Measurements from ENCODE around the gene BAX. TPM values are rescaled to one million over a fixed set of nuclear protein-coding genes. Genes with fewer than 3 reads are reported as not detected.

Gene BAX
- total and polyA plus RNA-seq, 2 donors (not counting 1 experiment from before 2014, with no cell fraction given), result 95.3 to 109 TPM

GRCh38 chr19:49009828-49010227 is 55.2 kb downstream of the BAX start:
- 97% methylated on average over 18 of the region's 18 CpGs for WGBS (ENCODE audit: insufficient coverage)
- Mint-ChIP-seq H3K27ac (no peak overlapping the region), H3K9me3 (ENCODE audit: insufficient read depth) (no peaks in the 10 kb centered on the region), H3K4me3 (no peak overlapping the region), H3K27me3 (no peaks in the 10 kb centered on the region), H3K4me1 (no peaks in the 10 kb centered on the region)
- H3K4me2 ChIP-seq (replicated peaks; ENCODE audit: low read depth, low read length, poor library complexity, severe bottlenecking), result no peak overlapping the region
- no peaks in the 10 kb centered on the region for H3K27me3 ChIP-seq (replicated peaks in 1 of 4; ENCODE audit: control extremely low read depth in 1 of 4, control insufficient read depth in 3 of 4, insufficient read depth in 4 of 4, low read length in 3 of 4)
- peaks cover 0 to 54% of the 10 kb centered on the region in 2 experiments for H3K36me3 ChIP-seq (replicated peaks in 1 of 2; ENCODE audit: control extremely low read depth in 1 of 2, control insufficient read depth in 1 of 2, extremely low read depth in 1 of 2, insufficient read depth in 2 of 2, low read length in 1 of 2)
- H3K9me3 ChIP-seq (ENCODE audit: control extremely low read depth in 1 of 3, control insufficient read depth in 2 of 3, insufficient read depth in 1 of 3, low read length in 2 of 3), result no peaks in the 10 kb centered on the region
- ATAC-seq (ENCODE audit: low read depth) (no peak), DNase-seq (no peak)
- H4K20me1 ChIP-seq (ENCODE audit: control insufficient read depth, insufficient read depth, low read length, poor library complexity, severe bottlenecking), result no peaks in the 10 kb centered on the region
- no peak for TF ChIP-seq CTCF (IDR thresholded peaks at IDR 0.05)
- TF ChIP-seq EZH2 (IDR thresholded peaks at IDR 0.05; ENCODE audit: borderline replicate concordance, insufficient read depth, low read depth, low read length, poor library complexity, severe bottlenecking), result no peak
- no peak overlapping the region for H3K9ac ChIP-seq (ENCODE audit: low read length)
- no peak overlapping the region for H3K27ac ChIP-seq (ENCODE audit: low read length in 2 of 2)
- ChIA-PET POLR2A (no interaction called here), CTCF (interaction anchor here (2.7 kb wide), 1 partner anchor 10 kb away, joined by 10 read pairs; no protein-coding TSS in a partner anchor)
- no peak overlapping the region for H3K4me3 ChIP-seq (ENCODE audit: control extremely low read depth in 1 of 5, extremely low read depth in 1 of 5, insufficient read depth in 1 of 5, low read depth in 2 of 5, low read length in 4 of 5)
- H3K79me2 ChIP-seq (ENCODE audit: control insufficient read depth, insufficient read depth, low read length), result no peaks in the 10 kb centered on the region
- H3K4me1 ChIP-seq (ENCODE audit: control insufficient read depth in 2 of 2, insufficient read depth in 2 of 2, low read length in 2 of 2), result no peaks in the 10 kb centered on the region
- intact Hi-C loops (cut with micrococcal nuclease), result no loop called here
- H2AFZ ChIP-seq (ENCODE audit: insufficient read depth, low read depth, low read length, poor library complexity, severe bottlenecking), result no peak overlapping the region

DNA sequence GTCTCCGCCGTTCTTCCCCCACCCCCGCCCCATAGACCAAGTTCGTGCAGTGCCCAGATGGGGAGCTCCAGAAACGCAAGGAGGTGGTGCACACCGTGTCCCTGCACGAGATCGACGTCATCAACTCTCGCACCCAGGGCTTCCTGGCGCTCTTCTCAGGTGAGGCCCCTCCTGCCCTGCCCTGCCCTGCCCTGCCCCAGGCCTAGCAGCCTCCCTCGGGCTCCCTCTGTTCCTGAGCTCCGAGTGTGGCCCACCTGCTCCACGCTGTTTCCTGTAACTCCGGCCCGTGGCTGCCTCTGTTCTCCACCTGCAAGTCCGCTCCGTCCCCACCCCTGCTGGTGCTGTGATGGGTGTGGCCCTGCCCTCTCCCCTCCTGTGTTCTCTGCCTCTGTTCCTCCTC is 55.8 kb downstream of the BAX start:
- no peak for DNase-seq
- H3K36me3 ChIP-seq (replicated peaks in 1 of 2; ENCODE audit: control extremely low read depth in 1 of 2, control insufficient read depth in 1 of 2, extremely low read depth in 1 of 2, insufficient read depth in 2 of 2, low read length in 1 of 2), result peaks cover 0 to 49% of the 10 kb centered on the region in 2 experiments
- H3K27ac Mint-ChIP-seq, result no peak overlapping the region
- H3K27me3 Mint-ChIP-seq, result no peaks in the 10 kb centered on the region
- H3K27ac ChIP-seq (ENCODE audit: low read length in 2 of 2), result no peak overlapping the region
- H3K27me3 ChIP-seq (replicated peaks in 1 of 4; ENCODE audit: control extremely low read depth in 1 of 4, control insufficient read depth in 3 of 4, insufficient read depth in 4 of 4, low read length in 3 of 4), result no peaks in the 10 kb centered on the region
- no peaks in the 10 kb centered on the region for H3K9me3 ChIP-seq (ENCODE audit: control extremely low read depth in 1 of 3, control insufficient read depth in 2 of 3, insufficient read depth in 1 of 3, low read length in 2 of 3)
- no peak overlapping the region for H3K4me2 ChIP-seq (replicated peaks; ENCODE audit: low read depth, low read length, poor library complexity, severe bottlenecking)
- no peaks in the 10 kb centered on the region for H3K4me1 Mint-ChIP-seq
- no peak overlapping the region for H3K4me3 Mint-ChIP-seq
- no peak for ATAC-seq (ENCODE audit: low read depth)
- WGBS (ENCODE audit: insufficient coverage), result 92% methylated on average over 18 of the region's 18 CpGs
- no peaks in the 10 kb centered on the region for H3K4me1 ChIP-seq (ENCODE audit: control insufficient read depth in 2 of 2, insufficient read depth in 2 of 2, low read length in 2 of 2)
- H3K9me3 Mint-ChIP-seq (ENCODE audit: insufficient read depth), result no peaks in the 10 kb centered on the region
- no peak overlapping the region for H3K9ac ChIP-seq (ENCODE audit: low read length)
- intact Hi-C loops (cut with micrococcal nuclease), result no loop called here
- POLR2A ChIA-PET, result no interaction called here
- H2AFZ ChIP-seq (ENCODE audit: insufficient read depth, low read depth, low read length, poor library complexity, severe bottlenecking), result no peak overlapping the region
- TF ChIP-seq EZH2 (IDR thresholded peaks at IDR 0.05; ENCODE audit: borderline replicate concordance, insufficient read depth, low read depth, low read length, poor library complexity, severe bottlenecking) (no peak), CTCF (IDR thresholded peaks at IDR 0.05) (no peak)
- no peaks in the 10 kb centered on the region for H4K20me1 ChIP-seq (ENCODE audit: control insufficient read depth, insufficient read depth, low read length, poor library complexity, severe bottlenecking)
- H3K4me3 ChIP-seq (ENCODE audit: control extremely low read depth in 1 of 5, extremely low read depth in 1 of 5, insufficient read depth in 1 of 5, low read depth in 2 of 5, low read length in 4 of 5), result no peak overlapping the region
- H3K79me2 ChIP-seq (ENCODE audit: control insufficient read depth, insufficient read depth, low read length), result no peaks in the 10 kb centered on the region
- CTCF ChIA-PET, result interaction anchor here (2.7 kb wide), 1 partner anchor 11 kb away, joined by 10 read pairs; no protein-coding TSS in a partner anchor
